Epidermal melanocyte (primary cell): ENCODE data around the gene KIAA1328.
"Not testable (repeated sequence)": the region's sequence is repeated elsewhere in the genome, so short reads cannot be mapped to it uniquely, and the experiment has no call there.

ENCODE experiments used
- DNase-seq: peaks from one replicate; pipeline ENCODE4 v3.0.0; 2011; ENCODE audit warnings: low spot score; ENCODE audit not compliant: insufficient read length

Gene KIAA1328

DNA sequence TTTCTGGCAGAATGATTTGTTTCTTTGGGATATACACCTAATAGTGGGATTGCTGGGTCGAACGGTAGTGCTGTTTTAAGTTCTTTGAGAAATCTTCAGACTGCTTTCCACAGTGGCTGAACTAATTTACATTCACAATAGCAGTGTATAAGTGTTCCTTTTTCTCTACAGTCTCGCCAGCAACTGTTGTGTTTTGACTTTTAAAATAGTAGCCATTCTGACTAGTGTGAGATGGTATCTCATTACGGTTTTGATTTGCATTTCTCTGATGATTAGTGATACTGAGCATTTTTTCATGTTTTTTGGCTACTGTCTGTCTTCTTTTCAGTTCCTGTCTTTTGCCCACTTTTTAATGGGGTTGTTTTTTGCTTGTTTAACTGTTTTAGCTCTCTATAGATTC, 306.2 kb downstream of the KIAA1328 start:
- DNase-seq = no peak

DNA sequence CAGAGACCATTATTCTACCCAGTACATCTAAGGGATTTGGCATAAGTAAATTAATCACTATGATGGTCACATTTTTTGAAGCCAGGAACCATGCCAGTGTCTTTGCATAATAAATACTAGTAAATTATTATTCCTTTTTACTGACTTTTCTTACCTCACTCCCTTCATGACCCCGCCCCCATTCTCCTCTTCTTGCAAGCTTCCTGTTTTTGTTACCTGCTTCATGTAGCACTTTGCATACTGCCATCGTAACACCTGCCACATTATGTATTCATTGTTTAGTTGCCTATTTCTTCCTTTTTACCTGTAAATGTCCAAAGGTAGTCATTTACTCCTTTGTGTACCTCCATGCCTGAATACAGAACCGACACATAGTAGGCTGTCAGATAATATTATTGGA, 309.5 kb downstream of the KIAA1328 start:
- no peak for DNase-seq

DNA sequence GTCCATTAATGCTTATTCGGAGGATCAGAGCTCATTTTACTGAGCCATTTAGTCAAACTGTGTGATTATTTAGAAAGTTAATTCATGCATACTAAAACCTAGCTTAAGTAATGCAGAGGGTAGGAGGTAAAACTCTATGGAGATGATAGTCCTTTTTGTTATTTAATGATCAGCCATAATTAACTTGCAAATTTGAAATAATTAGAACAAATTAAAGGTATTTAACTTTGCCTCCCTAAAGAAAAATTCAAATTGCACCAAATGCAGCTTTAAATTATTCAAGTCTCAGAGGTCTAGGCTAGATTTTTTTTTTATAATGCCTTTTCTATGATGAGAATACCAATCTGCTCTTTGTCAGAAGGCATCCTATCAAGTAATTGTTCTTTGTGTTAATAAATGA, 310.9 kb downstream of the KIAA1328 start:
- no peak for DNase-seq

DNA sequence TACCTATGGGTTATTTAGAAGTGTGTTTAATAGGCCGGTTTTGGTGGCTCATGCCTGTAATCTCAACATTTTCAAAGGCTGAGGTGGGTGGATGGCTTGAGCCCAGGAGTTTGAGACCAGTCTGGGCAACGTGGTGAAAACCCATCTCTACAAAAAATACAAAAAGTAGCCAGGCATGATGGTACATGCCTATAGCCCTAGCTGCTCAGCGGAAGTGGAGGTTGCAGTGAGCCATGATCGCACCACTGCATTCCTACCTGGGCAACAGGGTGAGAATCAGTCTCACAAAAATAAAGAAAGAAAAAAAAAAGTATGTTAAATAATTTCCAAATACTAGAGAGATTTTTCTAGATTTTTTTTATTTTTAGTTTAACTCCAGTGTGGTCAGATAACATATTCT, 316.0 kb downstream of the KIAA1328 start:
- DNase-seq = no peak

DNA sequence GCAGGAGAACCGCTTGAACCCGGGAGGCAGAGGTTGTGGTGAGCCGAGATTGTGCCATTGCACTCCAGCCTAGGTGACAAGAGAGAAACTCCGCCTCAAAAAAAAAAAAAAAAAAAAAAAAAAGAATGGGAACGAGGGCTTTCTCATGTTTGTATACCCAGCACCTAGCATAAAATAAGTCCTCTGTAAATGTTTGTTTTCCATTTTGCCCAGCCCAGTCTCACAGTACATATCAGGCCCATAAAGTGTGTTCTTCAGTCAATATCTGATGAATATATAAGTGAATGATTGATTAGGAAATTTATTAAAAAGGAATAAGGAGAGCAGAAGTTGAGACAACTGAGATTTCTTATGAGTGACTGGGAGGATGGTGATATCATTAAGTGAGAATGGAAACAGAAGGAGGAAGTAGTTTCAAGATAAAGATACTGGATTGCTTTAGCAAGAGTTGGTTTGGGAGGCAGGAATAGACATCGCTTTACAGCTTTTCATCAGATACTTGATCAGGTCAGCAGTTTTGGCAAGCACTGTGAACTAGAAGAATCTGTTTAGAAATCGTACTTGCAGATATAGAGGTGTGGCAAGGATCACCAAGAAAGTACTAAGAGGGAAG, 327.5 kb downstream of the KIAA1328 start:
- DNase-seq = no peak

DNA sequence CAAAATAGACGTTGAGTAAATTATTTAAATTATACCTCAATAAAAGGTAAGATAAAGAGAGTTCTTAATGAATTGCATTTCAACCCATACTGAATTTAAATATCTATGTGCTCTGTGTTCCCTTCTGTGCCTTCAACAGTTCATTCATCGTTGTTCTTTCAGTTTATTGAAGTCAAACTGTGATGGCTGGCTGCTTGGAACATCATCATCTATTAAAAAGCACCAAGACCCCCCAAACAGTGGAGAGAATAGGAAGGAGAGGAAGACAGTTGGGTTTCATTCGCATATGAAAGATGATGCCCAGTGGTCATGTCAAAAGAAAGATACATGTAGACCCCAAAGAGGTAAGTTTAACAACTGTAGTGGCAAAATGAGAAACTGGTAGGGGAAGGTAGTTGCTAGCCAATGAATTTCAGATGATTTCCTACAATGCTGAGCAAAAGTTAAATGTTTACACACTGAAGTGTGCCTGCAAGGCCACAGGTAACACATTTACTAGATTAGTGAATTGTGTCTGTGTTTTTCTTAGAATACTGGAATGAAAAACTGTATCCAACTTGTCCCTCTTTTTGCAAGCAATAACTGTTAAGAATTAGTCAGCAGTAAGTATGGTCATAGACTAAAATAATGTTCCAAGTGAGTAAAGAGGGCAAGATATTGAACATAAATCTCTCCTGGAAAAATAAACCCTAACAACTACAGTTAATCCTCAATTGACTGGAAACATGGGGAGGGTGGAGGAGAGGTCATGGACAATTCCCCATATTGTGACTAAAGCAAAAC, 331.3 kb downstream of the KIAA1328 start:
- DNase-seq = no peak

DNA sequence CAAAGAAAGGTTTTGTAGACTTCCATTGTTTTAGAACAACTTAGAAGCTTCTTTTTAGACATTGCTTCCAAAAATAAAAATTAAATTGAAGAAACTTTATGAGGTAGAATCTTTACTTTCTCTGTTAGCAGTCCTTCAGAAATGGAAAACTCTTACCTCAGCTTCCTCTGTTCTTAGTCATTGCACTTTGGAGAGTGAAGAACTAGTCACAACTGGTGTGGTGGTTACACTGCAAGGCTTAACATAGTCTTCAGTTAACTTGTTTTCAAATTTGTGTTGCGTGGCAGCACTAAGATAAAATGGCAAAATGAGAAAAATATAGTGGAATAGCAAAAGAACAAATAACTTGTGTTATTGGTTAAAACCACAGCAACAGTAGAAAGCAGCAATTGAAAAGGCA, 332.6 kb downstream of the KIAA1328 start:
- DNase-seq = no peak

DNA sequence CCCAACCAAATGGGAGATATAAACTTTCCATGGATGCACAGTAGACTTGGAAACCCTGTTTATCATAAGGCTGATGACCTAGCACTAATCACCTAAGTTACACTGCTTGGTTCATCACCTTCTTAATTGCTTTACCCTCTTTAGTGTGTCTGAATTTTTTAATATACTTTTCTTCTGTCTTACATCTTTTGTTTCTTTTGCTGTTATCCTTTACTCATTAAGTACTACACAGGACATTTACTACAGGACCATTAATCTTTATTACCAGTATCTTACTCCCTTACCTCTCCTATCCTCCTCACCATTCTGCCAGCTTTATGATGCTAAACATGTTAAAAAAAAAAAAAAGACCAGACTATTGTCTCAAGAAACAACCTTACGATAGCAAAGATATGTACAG, 333.6 kb downstream of the KIAA1328 start:
- no peak for DNase-seq

DNA sequence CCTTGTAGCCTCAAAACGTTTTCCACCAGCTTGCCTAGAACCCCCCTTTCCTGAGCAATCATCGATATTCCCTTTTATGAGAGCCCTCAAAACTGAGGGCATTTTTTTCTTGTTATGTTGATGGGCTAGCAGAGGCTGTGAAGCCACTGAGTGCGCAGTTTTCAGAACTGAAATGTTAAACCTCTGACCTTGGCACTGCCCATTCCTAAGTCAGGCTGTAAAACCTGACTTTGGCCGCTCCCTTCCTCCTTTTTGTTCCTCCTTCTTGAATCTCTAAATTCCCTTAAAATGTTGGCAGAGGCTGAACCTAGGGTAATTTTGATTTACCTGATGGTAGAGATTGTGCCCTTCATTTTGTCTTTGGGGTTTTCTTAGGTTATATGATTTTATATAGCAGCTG, 334.2 kb downstream of the KIAA1328 start:
- no peak for DNase-seq

DNA sequence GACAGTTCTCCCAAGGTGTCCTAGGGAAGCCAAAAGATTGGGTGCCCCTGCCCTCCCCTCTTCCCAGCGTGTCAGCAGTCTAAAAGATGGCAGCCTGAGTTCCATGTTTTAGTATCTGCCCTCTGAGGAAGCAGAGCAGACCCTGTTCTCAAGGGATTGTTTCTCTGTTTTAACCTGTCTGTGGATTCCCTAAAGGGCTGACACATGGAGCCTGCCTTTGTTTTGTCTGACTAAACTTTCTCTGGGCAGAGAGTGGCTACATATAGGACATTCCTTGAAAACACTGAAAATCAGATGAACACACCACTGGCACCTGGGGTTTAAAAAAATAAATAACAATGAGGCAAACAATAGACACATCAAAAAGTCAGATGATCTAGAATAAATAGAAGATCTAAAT, 337.6 kb downstream of the KIAA1328 start:
- DNase-seq = no peak

DNA sequence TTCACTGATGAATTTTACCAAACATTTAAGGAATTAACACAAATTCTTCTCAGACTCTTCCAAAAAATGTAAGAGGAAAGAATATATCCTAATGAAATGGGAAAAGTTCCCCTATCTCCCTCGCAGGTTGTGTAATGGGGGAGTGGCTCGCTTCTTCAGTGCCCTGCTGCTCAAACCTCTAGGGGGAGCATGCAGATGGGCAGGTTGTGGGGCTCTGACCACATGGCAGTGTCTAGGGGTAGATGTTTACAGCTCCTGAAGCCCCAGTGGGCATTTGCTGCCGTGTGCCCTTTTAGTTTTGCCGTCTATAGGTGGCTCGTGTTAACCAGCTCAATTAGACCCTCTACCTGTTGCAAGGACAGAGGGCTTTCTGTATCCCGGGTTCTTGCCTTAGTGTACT, 338.0 kb downstream of the KIAA1328 start:
- not testable (repeated sequence) for DNase-seq

DNA sequence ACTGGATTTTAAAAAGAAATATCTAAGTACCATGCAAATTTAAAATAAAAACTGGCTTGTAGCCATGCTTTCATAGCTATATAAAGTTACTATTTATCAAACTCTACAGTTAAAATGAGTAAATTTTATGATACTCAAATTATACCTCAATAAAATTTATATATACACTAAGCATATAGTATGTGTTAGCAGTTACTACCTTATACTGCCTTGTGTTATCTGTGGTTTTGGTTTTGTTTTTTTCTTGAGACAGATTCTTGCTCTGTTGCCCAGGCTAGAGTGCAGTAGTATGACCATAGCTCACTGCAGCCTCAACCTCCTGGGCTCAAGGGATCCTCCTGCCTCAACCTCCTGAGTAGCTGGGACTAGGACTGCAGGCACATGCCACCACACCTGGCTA, 342.1 kb downstream of the KIAA1328 start:
- DNase-seq = no peak

DNA sequence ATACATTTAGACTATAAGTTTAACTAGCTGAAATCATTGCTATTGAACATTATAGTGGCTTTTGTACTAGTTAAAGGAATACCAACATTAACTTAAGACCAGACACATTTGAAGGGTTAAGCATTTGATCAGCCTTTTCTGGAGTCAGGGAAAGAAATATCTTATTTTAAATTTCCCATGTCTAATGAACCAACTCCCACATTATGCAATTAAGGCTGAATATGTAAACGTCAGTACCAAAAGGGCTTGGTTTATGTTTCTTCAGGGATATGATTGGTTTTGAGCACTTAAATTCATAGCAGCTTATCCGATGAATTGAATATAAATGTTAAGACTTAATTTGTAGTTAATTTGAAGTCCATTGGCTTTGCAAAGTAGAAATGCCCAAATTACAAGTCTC, 344.5 kb downstream of the KIAA1328 start:
- DNase-seq = no peak

DNA sequence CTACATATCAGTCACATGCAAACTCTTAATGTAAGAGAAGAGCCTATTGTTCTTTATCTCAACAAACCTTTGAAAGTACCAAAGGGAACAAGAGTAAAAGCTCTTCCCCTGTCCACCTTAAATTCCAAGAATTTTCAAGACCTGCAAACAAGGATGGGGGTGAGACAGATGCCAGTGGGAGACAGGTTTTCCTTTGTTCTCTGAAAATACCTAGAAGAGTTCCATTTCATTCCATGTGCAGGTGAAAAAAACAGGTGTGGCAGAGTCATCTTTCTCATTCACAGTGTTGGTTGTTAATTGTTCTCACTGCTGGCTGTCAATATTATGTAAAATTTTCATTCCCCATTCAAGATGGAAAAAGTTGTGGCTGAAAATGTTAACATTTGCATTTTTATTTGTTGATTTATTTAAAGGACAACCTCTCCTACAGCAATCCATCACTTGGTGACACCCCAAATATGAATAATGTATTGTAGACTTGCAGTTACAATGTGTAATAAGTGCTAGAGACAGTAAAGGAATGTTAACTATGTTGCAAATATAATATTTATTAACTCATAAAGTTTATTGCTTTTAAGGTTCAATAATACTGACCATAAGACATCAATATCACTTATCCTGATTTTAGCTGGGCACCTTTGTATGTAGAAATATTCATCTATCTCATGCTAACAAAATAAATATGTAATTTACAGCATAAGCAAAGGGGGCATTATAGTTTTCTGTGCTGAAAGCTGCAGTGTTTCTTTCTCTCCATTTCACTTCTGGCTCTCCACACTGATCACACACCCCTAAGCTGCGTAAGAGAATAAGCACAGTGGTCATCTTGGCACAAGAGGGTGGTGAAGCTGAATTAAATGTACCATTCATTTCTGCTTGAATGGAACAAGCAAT, 347.0 kb downstream of the KIAA1328 start:
- DNase-seq = no peak

DNA sequence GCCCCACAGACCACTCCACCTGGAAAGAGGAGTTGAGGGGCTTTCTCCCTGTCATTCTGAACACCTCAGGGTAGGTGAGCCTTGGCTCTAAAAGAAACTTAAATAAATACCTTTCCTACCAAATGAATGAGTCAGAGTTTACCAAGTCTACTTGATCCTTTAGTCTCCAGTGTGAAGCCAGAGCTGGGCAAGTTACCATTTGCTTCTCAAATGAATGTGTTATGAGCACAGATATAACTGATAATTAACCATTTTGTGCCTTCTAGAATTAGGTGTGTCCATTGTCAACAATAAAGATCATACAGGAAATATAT, 347.7 kb downstream of the KIAA1328 start:
- DNase-seq = no peak

DNA sequence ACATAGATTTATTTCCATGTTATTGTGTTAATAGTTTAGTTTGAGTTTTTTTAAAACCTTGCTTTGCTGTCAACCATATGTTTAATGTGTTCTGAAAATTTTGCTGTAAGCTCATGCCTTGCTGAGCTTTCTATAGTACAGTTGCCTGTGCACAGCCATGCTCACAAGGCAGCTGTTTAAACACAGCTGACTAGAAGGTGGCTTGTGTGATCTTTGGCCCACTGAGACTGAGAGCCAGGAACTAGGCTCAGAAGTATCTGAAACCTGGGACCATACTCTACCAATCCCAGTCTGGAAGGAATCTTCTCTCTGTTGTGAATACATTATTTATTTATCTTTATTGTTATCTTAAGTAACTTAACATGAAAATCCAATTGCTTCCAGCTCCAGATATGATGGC, 350.5 kb downstream of the KIAA1328 start:
- no peak for DNase-seq

DNA sequence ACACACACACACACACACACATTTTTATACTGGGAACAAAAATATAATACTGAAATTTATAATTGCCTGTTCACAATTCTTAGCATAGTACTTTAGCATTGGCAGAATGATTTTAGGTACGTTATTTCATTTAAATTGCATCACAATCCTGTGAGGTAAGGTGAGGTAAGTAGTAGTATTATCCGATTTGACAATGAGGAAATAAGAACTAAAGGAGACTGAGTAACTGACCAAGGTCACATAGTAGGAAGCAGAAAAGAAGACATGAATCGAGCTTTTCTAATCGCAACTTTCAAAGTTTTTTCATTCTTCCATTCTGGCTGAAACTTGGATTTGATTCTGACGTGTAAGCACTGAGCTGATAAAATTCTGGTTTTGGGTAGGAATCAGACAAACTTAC, 351.2 kb downstream of the KIAA1328 start:
- no peak for DNase-seq

DNA sequence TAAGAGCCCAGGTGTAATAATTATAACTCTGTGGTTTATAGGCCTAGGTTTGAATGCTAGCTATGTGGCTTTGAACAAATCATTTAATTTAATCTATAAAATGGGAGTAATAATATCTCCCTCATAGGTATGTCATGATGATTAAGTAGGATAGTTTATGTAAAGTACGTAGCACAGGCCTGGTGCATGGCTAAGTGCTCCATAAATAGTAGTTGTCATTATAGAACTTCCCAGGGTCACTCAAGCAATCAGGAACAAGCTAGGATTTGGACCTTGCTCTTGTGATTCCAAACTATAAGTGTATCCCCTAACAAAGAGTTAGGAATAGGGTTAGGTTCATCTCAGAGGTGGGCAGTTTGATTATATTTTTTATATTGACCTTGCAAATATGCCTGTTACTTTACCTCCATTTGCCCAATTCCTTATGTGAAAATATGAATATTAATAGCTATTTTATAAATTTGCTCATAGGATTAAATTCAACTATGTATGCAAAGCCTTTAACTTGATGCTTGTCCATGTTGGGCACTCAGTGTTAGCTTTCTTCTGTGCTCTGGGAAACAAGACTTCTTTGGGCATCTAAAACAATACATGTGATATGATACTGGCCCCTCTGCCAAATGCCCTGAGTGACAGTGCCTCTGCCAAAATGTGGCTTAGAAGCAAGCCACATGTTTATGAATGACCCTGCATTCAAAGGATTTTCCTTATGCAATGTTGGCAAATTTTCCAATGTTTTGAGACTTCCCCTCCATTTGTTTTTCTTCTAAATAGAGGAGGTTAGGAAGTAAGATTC, 353.6 kb downstream of the KIAA1328 start:
- no peak for DNase-seq

DNA sequence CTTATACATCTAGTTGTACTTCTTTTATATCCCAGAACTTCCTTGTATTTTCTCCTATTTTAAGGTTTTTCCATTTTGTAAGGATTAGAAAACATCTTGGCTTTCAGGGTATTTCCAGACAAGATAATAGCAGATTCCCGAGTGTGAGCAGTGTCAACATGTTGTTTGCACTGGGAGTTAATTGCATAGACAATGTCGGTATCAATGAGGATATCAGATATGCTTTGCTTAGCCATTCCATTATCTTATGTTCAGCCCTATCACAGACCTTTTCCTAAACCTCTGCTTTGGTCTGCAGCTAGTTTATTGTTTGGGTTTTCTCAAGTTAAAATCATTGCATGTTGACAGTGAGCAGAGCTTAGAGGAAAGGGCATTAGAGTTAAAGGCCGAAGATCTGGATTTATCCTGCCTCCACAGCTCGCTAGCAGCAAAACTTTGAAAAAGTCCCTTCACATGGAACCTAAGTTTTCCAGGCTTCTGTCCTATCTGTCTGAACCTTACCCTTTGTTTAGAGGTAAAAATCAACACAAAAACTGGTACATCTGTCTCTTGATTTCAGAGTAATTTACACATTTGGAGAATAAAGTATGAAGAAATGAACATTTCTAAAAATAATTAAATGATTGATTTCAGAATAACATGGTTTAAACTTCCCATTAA, 355.4 kb downstream of the KIAA1328 start:
- DNase-seq = no peak

DNA sequence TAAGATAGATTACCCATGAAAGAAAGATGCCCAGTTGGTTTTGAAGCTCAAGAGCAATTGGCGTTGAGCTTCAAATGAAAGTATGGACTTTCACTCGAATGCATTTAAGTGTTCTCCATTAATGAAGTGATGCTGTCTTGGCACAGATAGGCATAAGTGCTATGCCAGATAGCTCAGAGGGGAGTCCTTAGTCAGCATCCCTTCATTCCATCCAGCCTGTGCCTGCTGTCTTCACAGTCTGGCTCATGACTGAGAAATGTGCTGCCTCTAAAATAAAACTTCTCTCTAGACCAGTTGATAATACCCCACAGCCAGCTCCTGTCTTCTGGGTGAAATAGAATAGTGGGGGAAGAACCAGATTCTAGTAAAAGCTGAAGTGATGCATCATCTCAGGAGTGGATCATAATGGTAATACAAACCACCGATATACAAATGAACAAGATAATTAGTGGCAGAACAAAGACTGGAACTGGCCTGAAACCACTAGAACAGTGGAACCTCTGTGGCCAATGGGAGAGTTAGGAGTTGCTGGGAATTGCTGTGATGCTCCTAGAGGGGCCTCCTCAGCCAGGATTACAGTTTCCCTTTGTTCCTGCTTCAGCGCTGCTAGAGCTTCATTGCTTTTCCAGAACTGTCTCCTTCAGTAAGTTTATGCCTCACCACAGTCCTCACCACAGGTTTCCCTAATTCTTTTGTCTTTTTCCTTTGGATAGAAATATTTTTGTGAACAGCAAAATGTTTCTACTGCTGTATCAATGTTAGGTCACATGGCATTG, 359.3 kb downstream of the KIAA1328 start:
- DNase-seq = no peak
